Suprapubic skin (tissue), 3 donors: ENCODE measurements around the gene CDK18.

Experiments
- CTCF ChIP-seq, 2 donors: fragments of 200-600 bp in 1 of 2; fragments of 450-650 bp in 1 of 2; sonication (generic) in 1 of 2; IDR thresholded peaks; one replicate each; pipeline ENCODE4 v1.5.1; 2016 to 2019; ENCODE audit warnings: antibody characterized with exemption in 2 of 2, mild to moderate bottlenecking in 1 of 2, moderate library complexity in 1 of 2
- POLR2A ChIP-seq, 2 donors: fragments of 450-650 bp; IDR thresholded peaks; one replicate each; pipeline ENCODE4 v1.6.1; 2017; ENCODE audit warnings: antibody characterized with exemption in 2 of 2, mild to moderate bottlenecking in 2 of 2, moderate library complexity in 2 of 2

- peak; percentile 72 to 92 for TF ChIP-seq CTCF (IDR thresholded peaks at IDR 0.05)
- no peak for TF ChIP-seq POLR2A (IDR thresholded peaks at IDR 0.05)
These were observed 24.7 kb downstream of the CDK18 start for GRCh38 chr1:205528887-205529825.
